Ascending aorta (tissue), 2 donors: Measurements from ENCODE around the gene OR2H2. TPM values are rescaled to one million over a fixed set of nuclear protein-coding genes. Genes with fewer than 3 reads are reported as not detected.

Source experiments
- DNase-seq, 2 donors: peaks; one replicate each; pipeline ENCODE4 v3.0.0-alpha.2; 2019; ENCODE audit warnings: low spot score in 2 of 2
- H3K27ac ChIP-seq, 2 donors: fragments of 200-600 bp; sonication (generic); one replicate each; pipeline ENCODE4 v1.5.1; 2016 to 2017; ENCODE audit warnings: mild to moderate bottlenecking in 1 of 2
- H3K27me3 ChIP-seq: fragments of 200-600 bp; sonication (generic); one replicate; pipeline ENCODE4 v1.5.1; 2017
- H3K36me3 ChIP-seq, 2 donors: fragments of 200-600 bp; sonication (generic); one replicate each; pipeline ENCODE4 v1.5.1; 2016
- H3K4me1 ChIP-seq, 2 donors: fragments of 200-600 bp; sonication (generic); one replicate each; pipeline ENCODE4 v1.5.1; 2016 to 2017; ENCODE audit warnings: mild to moderate bottlenecking in 1 of 2
- H3K4me3 ChIP-seq, 2 donors: fragments of 200-600 bp; sonication (generic); one replicate each; pipeline ENCODE4 v1.5.1; 2016 to 2017; ENCODE audit warnings: mild to moderate bottlenecking in 1 of 2
- H3K9me3 ChIP-seq, 2 donors: fragments of 200-600 bp; sonication (generic); one replicate each; pipeline ENCODE4 v1.5.1; 2016
- intact Hi-C: fragments of 100-400 bp; cut with DNase I; formaldehyde crosslinking; loops from one replicate; pipeline ENCODE4 v1.15.1; 2023
- total RNA-seq: library from RNA; depleted of rRNA; stranded (reverse); fragments of >200 nt; gene quantifications from one replicate; pipeline ENCODE4 v1.1.0, GENCODE V29; 2016
- TF ChIP-seq, protein P1 (sequence below), 3 experiments: fragments of 200-600 bp in 2 of 3; fragments of 450-650 bp in 1 of 3; sonication (generic) in 2 of 3; IDR thresholded peaks; one replicate each; pipeline ENCODE4 v1.5.1; 2016 to 2019; ENCODE audit warnings: antibody characterized with exemption in 3 of 3, mild to moderate bottlenecking in 1 of 3, moderate library complexity in 1 of 3

Gene OR2H2
- total RNA-seq, 1 donor from 2014 or later = not detected

DNA sequence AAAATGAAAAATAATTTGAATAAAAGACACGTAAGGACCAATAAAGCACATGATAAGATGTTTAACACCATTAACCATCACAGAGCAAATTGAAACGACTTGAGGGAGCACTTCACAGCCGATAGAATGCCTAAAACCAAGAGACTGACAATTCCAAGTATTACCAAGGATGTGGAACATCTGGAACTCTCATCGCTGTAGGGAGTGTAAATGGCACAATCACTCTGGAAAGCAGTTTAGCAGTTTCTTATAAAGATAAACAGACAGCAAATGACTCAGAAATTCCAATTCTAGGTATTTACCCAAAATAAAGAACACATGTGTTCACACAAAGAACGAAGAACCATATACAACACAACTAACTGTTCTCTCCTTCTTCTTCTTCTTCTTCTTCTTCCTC is 16.9 kb upstream of the OR2H2 start:
- Histone ChIP-seq H3K4me1 (no peaks in the 10 kb centered on the region), H3K9me3 (no peaks in the 10 kb centered on the region), H3K27me3 (no peaks in the 10 kb centered on the region), H3K4me3 (no peak overlapping the region), H3K27ac (no peak overlapping the region), H3K36me3 (no peaks in the 10 kb centered on the region)
- DNase-seq = no peak
- TF ChIP-seq, protein P1, sequence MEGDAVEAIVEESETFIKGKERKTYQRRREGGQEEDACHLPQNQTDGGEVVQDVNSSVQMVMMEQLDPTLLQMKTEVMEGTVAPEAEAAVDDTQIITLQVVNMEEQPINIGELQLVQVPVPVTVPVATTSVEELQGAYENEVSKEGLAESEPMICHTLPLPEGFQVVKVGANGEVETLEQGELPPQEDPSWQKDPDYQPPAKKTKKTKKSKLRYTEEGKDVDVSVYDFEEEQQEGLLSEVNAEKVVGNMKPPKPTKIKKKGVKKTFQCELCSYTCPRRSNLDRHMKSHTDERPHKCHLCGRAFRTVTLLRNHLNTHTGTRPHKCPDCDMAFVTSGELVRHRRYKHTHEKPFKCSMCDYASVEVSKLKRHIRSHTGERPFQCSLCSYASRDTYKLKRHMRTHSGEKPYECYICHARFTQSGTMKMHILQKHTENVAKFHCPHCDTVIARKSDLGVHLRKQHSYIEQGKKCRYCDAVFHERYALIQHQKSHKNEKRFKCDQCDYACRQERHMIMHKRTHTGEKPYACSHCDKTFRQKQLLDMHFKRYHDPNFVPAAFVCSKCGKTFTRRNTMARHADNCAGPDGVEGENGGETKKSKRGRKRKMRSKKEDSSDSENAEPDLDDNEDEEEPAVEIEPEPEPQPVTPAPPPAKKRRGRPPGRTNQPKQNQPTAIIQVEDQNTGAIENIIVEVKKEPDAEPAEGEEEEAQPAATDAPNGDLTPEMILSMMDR (IDR thresholded peaks at IDR 0.05) = no peak
- intact Hi-C loops = no loop called here

GRCh38 chr6:29576056-29576455 is 8.9 kb upstream of the OR2H2 start:
- intact Hi-C loops = no loop called here
- no peaks in the 10 kb centered on the region for H3K36me3 ChIP-seq
- TF ChIP-seq, protein P1 (IDR thresholded peaks at IDR 0.05) = no peak
- DNase-seq = no peak
- H3K4me3 ChIP-seq = no peak overlapping the region
- no peak overlapping the region for H3K27ac ChIP-seq
- no peaks in the 10 kb centered on the region for H3K4me1 ChIP-seq
- no peaks in the 10 kb centered on the region for H3K27me3 ChIP-seq
- H3K9me3 ChIP-seq = no peaks in the 10 kb centered on the region

- H3K27ac ChIP-seq = no peak overlapping the region
- TF ChIP-seq, protein P1 (IDR thresholded peaks at IDR 0.05) = no peak
- H3K9me3 ChIP-seq = no peaks in the 10 kb centered on the region
- no peaks in the 10 kb centered on the region for H3K36me3 ChIP-seq
- H3K4me3 ChIP-seq = no peak overlapping the region
- no peaks in the 10 kb centered on the region for H3K4me1 ChIP-seq
- no peaks in the 10 kb centered on the region for H3K27me3 ChIP-seq
- intact Hi-C loops = no loop called here
- no peak for DNase-seq
These were observed 7.4 kb upstream of the OR2H2 start for GRCh38 chr6:29577544-29577943.

GRCh38 chr6:29589423-29590048 is 4.6 kb downstream of the OR2H2 start:
- H3K27me3 ChIP-seq = no peaks in the 10 kb centered on the region
- no peaks in the 10 kb centered on the region for H3K36me3 ChIP-seq
- no peak overlapping the region for H3K27ac ChIP-seq
- intact Hi-C loops = loop anchor here (5.0 kb wide), 1 partner anchor 902 kb away; no protein-coding TSS in a partner anchor
- no peaks in the 10 kb centered on the region for H3K9me3 ChIP-seq
- DNase-seq = no peak
- TF ChIP-seq, protein P1 (IDR thresholded peaks at IDR 0.05) = peak; percentile 60 to 89 (median 75)
- H3K4me3 ChIP-seq = no peak overlapping the region
- no peaks in the 10 kb centered on the region for H3K4me1 ChIP-seq

DNA sequence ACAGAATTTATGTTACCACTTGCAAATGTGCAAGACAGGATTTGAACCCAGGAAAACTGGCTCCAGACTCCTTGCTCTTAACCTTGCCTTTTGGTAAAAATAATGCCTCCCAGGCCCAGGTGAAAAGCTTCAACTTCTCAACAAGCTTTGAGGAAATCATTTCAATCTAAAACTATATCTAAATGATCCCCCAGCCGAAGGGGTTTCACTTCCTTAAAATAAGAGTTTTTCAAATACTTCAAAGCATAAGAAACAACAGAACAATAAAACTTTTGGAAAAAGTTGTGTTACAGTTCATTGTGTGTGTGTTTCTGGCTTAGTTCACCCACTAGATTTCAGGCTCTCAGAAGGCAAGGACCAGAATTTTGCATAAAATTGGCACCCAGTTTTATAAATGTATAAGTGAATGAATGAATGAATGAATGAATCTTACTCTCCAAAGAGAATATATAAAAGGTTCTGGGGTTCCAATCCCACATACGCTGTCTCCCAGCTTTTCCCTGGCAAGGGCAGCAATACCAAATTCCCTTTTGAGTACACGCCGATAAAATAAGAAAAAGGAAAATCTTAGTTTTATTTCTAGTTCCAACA is 5.4 kb downstream of the OR2H2 start:
- no peak overlapping the region for H3K27ac ChIP-seq
- no peaks in the 10 kb centered on the region for H3K36me3 ChIP-seq
- TF ChIP-seq, protein P1 (IDR thresholded peaks at IDR 0.05) = no peak
- no peaks in the 10 kb centered on the region for H3K27me3 ChIP-seq
- H3K4me1 ChIP-seq = no peaks in the 10 kb centered on the region
- no peak for DNase-seq
- H3K4me3 ChIP-seq = no peak overlapping the region
- H3K9me3 ChIP-seq = no peaks in the 10 kb centered on the region
- intact Hi-C loops = no loop called here
